GM23338 (cell line): ENCODE data around the gene SPZ1. TPM values are rescaled to one million over a fixed set of nuclear protein-coding genes. Genes with fewer than 3 reads are reported as not detected.

ENCODE experiments used
- ATAC-seq: fragments of 200-7000 bp; cut with Tn5 transposase; 3 replicates; pipeline ENCODE4 v1.9.1; 2020
- DNase-seq: peaks from one replicate; pipeline ENCODE4 v3.0.0-alpha.2; 2015; ENCODE audit warnings: low spot score
- H2AFZ ChIP-seq: fragments of 200-600 bp; sonication (generic); 2 replicates; pipeline ENCODE4 v1.8.0; 2016; ENCODE audit warnings: antibody characterized with exemption, mild to moderate bottlenecking, moderate library complexity
- H3F3A ChIP-seq: fragments of 200-600 bp; sonication (generic); replicated peaks from 2 replicates; pipeline ENCODE4 v1.8.0; 2017; ENCODE audit warnings: antibody characterized with exemption, mixed run types, low read depth
- H3K27ac ChIP-seq: fragments of 200-600 bp; sonication (generic); 2 replicates; pipeline ENCODE4 v1.6.1; 2016; ENCODE audit warnings: low read depth
- H3K27me3 ChIP-seq: fragments of 200-600 bp; sonication (generic); 2 replicates; pipeline ENCODE4 v1.8.0; 2016; ENCODE audit warnings: mild to moderate bottlenecking, mixed run types, moderate library complexity; ENCODE audit not compliant: insufficient read depth
- H3K36me3 ChIP-seq: fragments of 200-600 bp; sonication (generic); 2 replicates; pipeline ENCODE4 v1.8.0; 2016; ENCODE audit warnings: mild to moderate bottlenecking; ENCODE audit not compliant: insufficient read depth
- H3K4me1 ChIP-seq: fragments of 200-600 bp; sonication (generic); 2 replicates; pipeline ENCODE4 v1.8.0; 2016; ENCODE audit warnings: mild to moderate bottlenecking, moderate library complexity; ENCODE audit not compliant: insufficient read depth
- H3K4me2 ChIP-seq: fragments of 200-600 bp; sonication (generic); 2 replicates; pipeline ENCODE4 v1.7.1; 2017; ENCODE audit warnings: mixed run types
- H3K4me3 ChIP-seq: fragments of 200-600 bp; sonication (generic); 2 replicates; pipeline ENCODE4 v1.6.1; 2016; ENCODE audit warnings: mixed run types
- H3K79me2 ChIP-seq: fragments of 200-600 bp; sonication (generic); replicated peaks from 2 replicates; pipeline ENCODE4 v1.8.0; 2017; ENCODE audit warnings: mild to moderate bottlenecking; ENCODE audit not compliant: insufficient read depth
- H3K9me2 ChIP-seq: fragments of 200-600 bp; sonication (generic); 2 replicates; pipeline ENCODE4 v1.8.0; 2017; ENCODE audit not compliant: insufficient read depth
- H4K20me1 ChIP-seq: fragments of 200-600 bp; sonication (generic); replicated peaks from 2 replicates; pipeline ENCODE4 v1.8.0; 2017; ENCODE audit warnings: mild to moderate bottlenecking; ENCODE audit not compliant: insufficient read depth
- H3K27ac Mint-ChIP-seq: 2 replicates; pipeline ENCODE4 v1.8.0; 2020; ENCODE audit warnings: inconsistent platforms, mild to moderate bottlenecking, moderate library complexity, mixed read lengths
- H3K27me3 Mint-ChIP-seq: 3 replicates; pipeline ENCODE4 v1.8.0; 2022; ENCODE audit warnings: low read depth, mild to moderate bottlenecking, moderate library complexity, mixed read lengths, inconsistent platforms; ENCODE audit not compliant: insufficient read depth, poor library complexity
- H3K36me3 Mint-ChIP-seq: 3 replicates; pipeline ENCODE4 v1.8.0; 2021; ENCODE audit warnings: low read depth, mild to moderate bottlenecking, inconsistent platforms, moderate library complexity, mixed read lengths
- H3K4me1 Mint-ChIP-seq: 3 replicates; pipeline ENCODE4 v1.8.0; 2020; ENCODE audit warnings: mild to moderate bottlenecking, inconsistent platforms, mixed read lengths
- H3K4me3 Mint-ChIP-seq: 3 replicates; pipeline ENCODE4 v1.8.0; 2021; ENCODE audit warnings: moderate library complexity, mild to moderate bottlenecking, inconsistent platforms, mixed read lengths
- H3K9me3 Mint-ChIP-seq: 3 replicates; pipeline ENCODE4 v1.8.0; 2020; ENCODE audit warnings: moderate library complexity, mild to moderate bottlenecking, inconsistent platforms, mixed read lengths
- CREB1 ChIP-seq: fragments of 250-450 bp; sonication (Bioruptor Pico); IDR thresholded peaks from 2 replicates; pipeline ENCODE4 v1.5.0; 2020; ENCODE audit warnings: low read depth, mild to moderate bottlenecking, moderate library complexity
- ETS1 ChIP-seq: IDR thresholded peaks from 2 replicates; pipeline ENCODE4 v1.6.1; 2016; ENCODE audit warnings: antibody characterized with exemption
- EZH2 ChIP-seq: fragments of 200-600 bp; sonication (generic); IDR thresholded peaks from one replicate; pipeline ENCODE4 v1.8.0; 2017; ENCODE audit warnings: antibody characterized with exemption, mild to moderate bottlenecking, low read depth; ENCODE audit not compliant: unreplicated experiment
- EZH2phosphoT487 ChIP-seq: fragments of 200-600 bp; sonication (generic); IDR thresholded peaks from one replicate; pipeline ENCODE4 v1.8.1; 2018; ENCODE audit warnings: antibody characterized with exemption; ENCODE audit not compliant: unreplicated experiment
- JUNB ChIP-seq: IDR thresholded peaks from one replicate; pipeline ENCODE4 v1.6.1; 2016; ENCODE audit warnings: antibody characterized with exemption; ENCODE audit not compliant: unreplicated experiment
- NANOG ChIP-seq: IDR thresholded peaks from 2 replicates; pipeline ENCODE4 v1.6.1; 2016; ENCODE audit warnings: antibody characterized with exemption, borderline replicate concordance
- POLR2AphosphoS5 ChIP-seq: IDR thresholded peaks from 2 replicates; pipeline ENCODE4 v1.6.1; 2016; ENCODE audit warnings: antibody characterized with exemption, low read depth
- STAT1 ChIP-seq: IDR thresholded peaks from one replicate; pipeline ENCODE4 v1.6.1; 2016; ENCODE audit warnings: antibody characterized with exemption; ENCODE audit not compliant: unreplicated experiment
- ZNF114 ChIP-seq: fragments of 250-450 bp; sonication (Bioruptor Pico); IDR thresholded peaks from 2 replicates; pipeline ENCODE4 v1.5.0; 2020; ENCODE audit warnings: mild to moderate bottlenecking, moderate library complexity
- ZNF331 ChIP-seq: fragments of 250-450 bp; sonication (Bioruptor Pico); IDR thresholded peaks from 2 replicates; pipeline ENCODE4 v1.5.0; 2020; ENCODE audit warnings: low read depth, mild to moderate bottlenecking, moderate library complexity
- polyA plus RNA-seq: library from polyadenylated mRNA; unstranded; fragments of >200 nt; fragmentation: Nextera tagmentation; extraction: Ambion mirVana; gene quantifications from 2 replicates; pipeline ENCODE4 v1.2.1, GENCODE V29; 2016
- total RNA-seq: library from RNA; depleted of rRNA; stranded (reverse); fragments of >200 nt; shearing (Covaris generic); gene quantifications from 2 replicates; pipeline ENCODE4 v1.2.3, GENCODE V29; 2014
- TF ChIP-seq, protein P1 (sequence below): fragments of 250-450 bp; sonication (Bioruptor Pico); IDR thresholded peaks from 2 replicates; pipeline ENCODE4 v1.5.0; 2020; ENCODE audit warnings: mild to moderate bottlenecking, moderate library complexity
- TF ChIP-seq, protein P2 (sequence below): IDR thresholded peaks from one replicate; pipeline ENCODE4 v1.6.1; 2018; ENCODE audit warnings: antibody characterized with exemption; ENCODE audit not compliant: unreplicated experiment
- TF ChIP-seq, protein P3 (sequence below), 2 experiments: fragments of 200-600 bp in 1 of 2; sonication (generic) in 1 of 2; conservative IDR thresholded peaks; 2 replicates each; pipeline versions ENCODE4 v1.5.1 to v1.6.1; 2016 to 2017; ENCODE audit warnings: antibody characterized with exemption in 2 of 2, low read depth in 2 of 2, mild to moderate bottlenecking in 2 of 2, moderate library complexity in 1 of 2

SPZ1 gene
- total and polyA plus RNA-seq, 2 experiments from 2014 or later = not detected

- no peak for DNase-seq
- no peak overlapping the region for H3K27ac Mint-ChIP-seq
- Histone ChIP-seq H3K9me2 (no peaks in the 10 kb centered on the region), H3K27me3 (no peaks in the 10 kb centered on the region), H3K4me3 (no peak overlapping the region), H3K36me3 (no peaks in the 10 kb centered on the region), H2AFZ (0 out of 2 replicates have a peak overlapping the region, but pooled peaks have one; percentile 38), H3K4me2 (no peak overlapping the region), H3K79me2 (no peaks in the 10 kb centered on the region), H3K27ac (no peak overlapping the region), H3K4me1 (no peaks in the 10 kb centered on the region), H4K20me1 (no peaks in the 10 kb centered on the region), H3F3A (no peaks in the 10 kb centered on the region)
- no peak for TF ChIP-seq POLR2AphosphoS5
- TF ChIP-seq ZNF114 (CRISPR knock-in tag) = no peak
- TF ChIP-seq ETS1 = no peak
- no peak for TF ChIP-seq CREB1 (CRISPR knock-in tag)
- no peak for TF ChIP-seq JUNB
- TF ChIP-seq, protein P1, sequence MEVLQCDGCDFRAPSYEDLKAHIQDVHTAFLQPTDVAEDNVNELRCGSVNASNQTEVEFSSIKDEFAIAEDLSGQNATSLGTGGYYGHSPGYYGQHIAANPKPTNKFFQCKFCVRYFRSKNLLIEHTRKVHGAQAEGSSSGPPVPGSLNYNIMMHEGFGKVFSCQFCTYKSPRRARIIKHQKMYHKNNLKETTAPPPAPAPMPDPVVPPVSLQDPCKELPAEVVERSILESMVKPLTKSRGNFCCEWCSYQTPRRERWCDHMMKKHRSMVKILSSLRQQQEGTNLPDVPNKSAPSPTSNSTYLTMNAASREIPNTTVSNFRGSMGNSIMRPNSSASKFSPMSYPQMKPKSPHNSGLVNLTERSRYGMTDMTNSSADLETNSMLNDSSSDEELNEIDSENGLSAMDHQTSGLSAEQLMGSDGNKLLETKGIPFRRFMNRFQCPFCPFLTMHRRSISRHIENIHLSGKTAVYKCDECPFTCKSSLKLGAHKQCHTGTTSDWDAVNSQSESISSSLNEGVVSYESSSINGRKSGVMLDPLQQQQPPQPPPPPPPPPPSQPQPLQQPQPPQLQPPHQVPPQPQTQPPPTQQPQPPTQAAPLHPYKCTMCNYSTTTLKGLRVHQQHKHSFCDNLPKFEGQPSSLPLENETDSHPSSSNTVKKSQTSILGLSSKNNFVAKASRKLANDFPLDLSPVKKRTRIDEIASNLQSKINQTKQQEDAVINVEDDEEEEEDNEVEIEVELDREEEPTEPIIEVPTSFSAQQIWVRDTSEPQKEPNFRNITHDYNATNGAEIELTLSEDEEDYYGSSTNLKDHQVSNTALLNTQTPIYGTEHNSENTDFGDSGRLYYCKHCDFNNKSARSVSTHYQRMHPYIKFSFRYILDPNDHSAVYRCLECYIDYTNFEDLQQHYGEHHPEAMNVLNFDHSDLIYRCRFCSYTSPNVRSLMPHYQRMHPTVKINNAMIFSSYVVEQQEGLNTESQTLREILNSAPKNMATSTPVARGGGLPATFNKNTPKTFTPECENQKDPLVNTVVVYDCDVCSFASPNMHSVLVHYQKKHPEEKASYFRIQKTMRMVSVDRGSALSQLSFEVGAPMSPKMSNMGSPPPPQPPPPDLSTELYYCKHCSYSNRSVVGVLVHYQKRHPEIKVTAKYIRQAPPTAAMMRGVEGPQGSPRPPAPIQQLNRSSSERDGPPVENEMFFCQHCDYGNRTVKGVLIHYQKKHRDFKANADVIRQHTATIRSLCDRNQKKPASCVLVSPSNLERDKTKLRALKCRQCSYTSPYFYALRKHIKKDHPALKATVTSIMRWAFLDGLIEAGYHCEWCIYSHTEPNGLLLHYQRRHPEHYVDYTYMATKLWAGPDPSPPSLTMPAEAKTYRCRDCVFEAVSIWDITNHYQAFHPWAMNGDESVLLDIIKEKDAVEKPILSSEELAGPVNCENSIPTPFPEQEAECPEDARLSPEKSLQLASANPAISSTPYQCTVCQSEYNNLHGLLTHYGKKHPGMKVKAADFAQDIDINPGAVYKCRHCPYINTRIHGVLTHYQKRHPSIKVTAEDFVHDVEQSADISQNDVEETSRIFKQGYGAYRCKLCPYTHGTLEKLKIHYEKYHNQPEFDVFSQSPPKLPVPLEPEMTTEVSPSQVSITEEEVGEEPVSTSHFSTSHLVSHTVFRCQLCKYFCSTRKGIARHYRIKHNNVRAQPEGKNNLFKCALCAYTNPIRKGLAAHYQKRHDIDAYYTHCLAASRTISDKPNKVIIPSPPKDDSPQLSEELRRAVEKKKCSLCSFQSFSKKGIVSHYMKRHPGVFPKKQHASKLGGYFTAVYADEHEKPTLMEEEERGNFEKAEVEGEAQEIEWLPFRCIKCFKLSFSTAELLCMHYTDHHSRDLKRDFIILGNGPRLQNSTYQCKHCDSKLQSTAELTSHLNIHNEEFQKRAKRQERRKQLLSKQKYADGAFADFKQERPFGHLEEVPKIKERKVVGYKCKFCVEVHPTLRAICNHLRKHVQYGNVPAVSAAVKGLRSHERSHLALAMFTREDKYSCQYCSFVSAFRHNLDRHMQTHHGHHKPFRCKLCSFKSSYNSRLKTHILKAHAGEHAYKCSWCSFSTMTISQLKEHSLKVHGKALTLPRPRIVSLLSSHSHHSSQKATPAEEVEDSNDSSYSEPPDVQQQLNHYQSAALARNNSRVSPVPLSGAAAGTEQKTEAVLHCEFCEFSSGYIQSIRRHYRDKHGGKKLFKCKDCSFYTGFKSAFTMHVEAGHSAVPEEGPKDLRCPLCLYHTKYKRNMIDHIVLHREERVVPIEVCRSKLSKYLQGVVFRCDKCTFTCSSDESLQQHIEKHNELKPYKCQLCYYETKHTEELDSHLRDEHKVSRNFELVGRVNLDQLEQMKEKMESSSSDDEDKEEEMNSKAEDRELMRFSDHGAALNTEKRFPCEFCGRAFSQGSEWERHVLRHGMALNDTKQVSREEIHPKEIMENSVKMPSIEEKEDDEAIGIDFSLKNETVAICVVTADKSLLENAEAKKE = no peak
- TF ChIP-seq STAT1 = no peak
- TF ChIP-seq NANOG = no peak
- TF ChIP-seq ZNF331 (CRISPR knock-in tag) = no peak
- TF ChIP-seq, protein P2, sequence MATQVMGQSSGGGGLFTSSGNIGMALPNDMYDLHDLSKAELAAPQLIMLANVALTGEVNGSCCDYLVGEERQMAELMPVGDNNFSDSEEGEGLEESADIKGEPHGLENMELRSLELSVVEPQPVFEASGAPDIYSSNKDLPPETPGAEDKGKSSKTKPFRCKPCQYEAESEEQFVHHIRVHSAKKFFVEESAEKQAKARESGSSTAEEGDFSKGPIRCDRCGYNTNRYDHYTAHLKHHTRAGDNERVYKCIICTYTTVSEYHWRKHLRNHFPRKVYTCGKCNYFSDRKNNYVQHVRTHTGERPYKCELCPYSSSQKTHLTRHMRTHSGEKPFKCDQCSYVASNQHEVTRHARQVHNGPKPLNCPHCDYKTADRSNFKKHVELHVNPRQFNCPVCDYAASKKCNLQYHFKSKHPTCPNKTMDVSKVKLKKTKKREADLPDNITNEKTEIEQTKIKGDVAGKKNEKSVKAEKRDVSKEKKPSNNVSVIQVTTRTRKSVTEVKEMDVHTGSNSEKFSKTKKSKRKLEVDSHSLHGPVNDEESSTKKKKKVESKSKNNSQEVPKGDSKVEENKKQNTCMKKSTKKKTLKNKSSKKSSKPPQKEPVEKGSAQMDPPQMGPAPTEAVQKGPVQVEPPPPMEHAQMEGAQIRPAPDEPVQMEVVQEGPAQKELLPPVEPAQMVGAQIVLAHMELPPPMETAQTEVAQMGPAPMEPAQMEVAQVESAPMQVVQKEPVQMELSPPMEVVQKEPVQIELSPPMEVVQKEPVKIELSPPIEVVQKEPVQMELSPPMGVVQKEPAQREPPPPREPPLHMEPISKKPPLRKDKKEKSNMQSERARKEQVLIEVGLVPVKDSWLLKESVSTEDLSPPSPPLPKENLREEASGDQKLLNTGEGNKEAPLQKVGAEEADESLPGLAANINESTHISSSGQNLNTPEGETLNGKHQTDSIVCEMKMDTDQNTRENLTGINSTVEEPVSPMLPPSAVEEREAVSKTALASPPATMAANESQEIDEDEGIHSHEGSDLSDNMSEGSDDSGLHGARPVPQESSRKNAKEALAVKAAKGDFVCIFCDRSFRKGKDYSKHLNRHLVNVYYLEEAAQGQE = no peak
- TF ChIP-seq, protein P3, sequence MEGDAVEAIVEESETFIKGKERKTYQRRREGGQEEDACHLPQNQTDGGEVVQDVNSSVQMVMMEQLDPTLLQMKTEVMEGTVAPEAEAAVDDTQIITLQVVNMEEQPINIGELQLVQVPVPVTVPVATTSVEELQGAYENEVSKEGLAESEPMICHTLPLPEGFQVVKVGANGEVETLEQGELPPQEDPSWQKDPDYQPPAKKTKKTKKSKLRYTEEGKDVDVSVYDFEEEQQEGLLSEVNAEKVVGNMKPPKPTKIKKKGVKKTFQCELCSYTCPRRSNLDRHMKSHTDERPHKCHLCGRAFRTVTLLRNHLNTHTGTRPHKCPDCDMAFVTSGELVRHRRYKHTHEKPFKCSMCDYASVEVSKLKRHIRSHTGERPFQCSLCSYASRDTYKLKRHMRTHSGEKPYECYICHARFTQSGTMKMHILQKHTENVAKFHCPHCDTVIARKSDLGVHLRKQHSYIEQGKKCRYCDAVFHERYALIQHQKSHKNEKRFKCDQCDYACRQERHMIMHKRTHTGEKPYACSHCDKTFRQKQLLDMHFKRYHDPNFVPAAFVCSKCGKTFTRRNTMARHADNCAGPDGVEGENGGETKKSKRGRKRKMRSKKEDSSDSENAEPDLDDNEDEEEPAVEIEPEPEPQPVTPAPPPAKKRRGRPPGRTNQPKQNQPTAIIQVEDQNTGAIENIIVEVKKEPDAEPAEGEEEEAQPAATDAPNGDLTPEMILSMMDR (conservative IDR thresholded peaks at IDR 0.05; ENCODE audit: low read depth in 2 of 2) = no peak
- no peak for TF ChIP-seq EZH2
- no peak for TF ChIP-seq EZH2phosphoT487
- no peaks in the 10 kb centered on the region for H3K27me3 Mint-ChIP-seq
- H3K9me3 Mint-ChIP-seq = no peaks in the 10 kb centered on the region
- no peaks in the 10 kb centered on the region for H3K36me3 Mint-ChIP-seq
- H3K4me1 Mint-ChIP-seq = no peaks in the 10 kb centered on the region
- ATAC-seq = no peak
- H3K4me3 Mint-ChIP-seq = no peak overlapping the region
These were observed 19.3 kb downstream of the SPZ1 start for GRCh38 chr5:80339116-80339515.
